Prostate gland (tissue), 2 donors: ENCODE results near the gene SMOC1.

Experiments used
- CTCF ChIP-seq, 4 experiments: fragments of 200-600 bp in 2 of 4; fragments of 450-650 bp in 2 of 4; sonication (generic) in 2 of 4; IDR thresholded peaks; 1 replicate in 3 of 4; 2 replicates in 1 of 4; pipeline ENCODE4 v1.5.1; 2016 to 2019; ENCODE audit warnings: antibody characterized with exemption in 4 of 4, mild to moderate bottlenecking in 2 of 4, moderate library complexity in 2 of 4
- POLR2A ChIP-seq: fragments of 450-650 bp; IDR thresholded peaks from one replicate; pipeline ENCODE4 v1.6.1; 2016; ENCODE audit warnings: antibody characterized with exemption, mild to moderate bottlenecking

DNA sequence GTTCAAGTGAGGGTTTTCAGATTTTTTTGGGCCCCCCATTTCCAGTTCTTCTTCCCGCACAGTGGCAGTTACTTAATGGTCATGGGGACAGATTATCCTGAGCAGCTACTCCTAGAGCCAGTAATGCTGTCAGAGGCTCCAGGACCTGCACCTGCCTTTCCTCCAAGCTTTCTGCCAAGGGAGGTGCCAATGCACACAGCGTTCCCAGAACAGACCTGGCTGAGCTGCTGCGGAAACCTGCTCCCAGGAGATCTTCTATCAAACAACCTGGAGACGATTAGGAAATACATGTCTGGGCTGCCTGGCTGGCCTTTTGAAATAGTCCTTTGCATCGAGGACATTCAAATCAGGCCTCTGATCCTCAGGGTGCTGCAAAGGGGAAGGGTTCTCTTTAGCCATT, 188.6 kb downstream of the SMOC1 start:
- TF ChIP-seq CTCF (IDR thresholded peaks at IDR 0.05): no peak
- no peak for TF ChIP-seq POLR2A
